ENCODE results near the gene SNED1. TPM values are rescaled to one million over a fixed set of nuclear protein-coding genes. Genes with fewer than 3 reads are reported as not detected.

Gene SNED1
- polyA plus RNA-seq, 1 experiment = 3.9 TPM

GRCh38 chr2:241084856-241085444 is 86.5 kb downstream of the SNED1 start:
- ChIA-PET CTCF (interaction anchor here (0.6 kb wide), 1 partner anchor 574 kb away, joined by 3 read pairs; no protein-coding TSS in a partner anchor), POLR2A (no interaction called here)
- DNase-seq (ENCODE audit: low read depth) = no peak
- H3K4me3 ChIP-seq (ENCODE audit: low read depth, low read length) = no peak overlapping the region
- H3K27me3 ChIP-seq (ENCODE audit: control insufficient read depth, insufficient read depth, low read length) = no peaks in the 10 kb centered on the region
- TF ChIP-seq CTCF (IDR thresholded peaks at IDR 0.05; ENCODE audit: insufficient read depth, low read depth, low read length) = no peak
- peaks cover 16% of the 10 kb centered on the region for H3K36me3 ChIP-seq (ENCODE audit: control insufficient read depth, insufficient read depth, low read length)

GRCh38 chr2:241087420-241088268 is 89.2 kb downstream of the SNED1 start:
- TF ChIP-seq CTCF (IDR thresholded peaks at IDR 0.05; ENCODE audit: insufficient read depth, low read depth, low read length) = no peak
- no peak for DNase-seq (ENCODE audit: low read depth)
- Histone ChIP-seq H3K36me3 (ENCODE audit: control insufficient read depth, insufficient read depth, low read length) (peaks cover 25% of the 10 kb centered on the region), H3K4me3 (ENCODE audit: low read depth, low read length) (no peak overlapping the region), H3K27me3 (ENCODE audit: control insufficient read depth, insufficient read depth, low read length) (no peaks in the 10 kb centered on the region)
- CTCF ChIA-PET = interaction anchor here (1.0 to 3.2 kb wide), 2 partner anchors 9 to 10 kb away, joined by 4 to 20 read pairs; no protein-coding TSS in a partner anchor
- POLR2A ChIA-PET = no interaction called here

GRCh38 chr2:241088376-241088775 is 90.0 kb downstream of the SNED1 start:
- H3K27me3 ChIP-seq (ENCODE audit: control insufficient read depth, insufficient read depth, low read length) = no peaks in the 10 kb centered on the region
- ChIA-PET CTCF (interaction anchor here (3.2 kb wide), 1 partner anchor 10 kb away, joined by 20 read pairs; no protein-coding TSS in a partner anchor), POLR2A (no interaction called here)
- no peak for DNase-seq (ENCODE audit: low read depth)
- H3K36me3 ChIP-seq (ENCODE audit: control insufficient read depth, insufficient read depth, low read length) = peaks cover 27% of the 10 kb centered on the region
- no peak for TF ChIP-seq CTCF (IDR thresholded peaks at IDR 0.05; ENCODE audit: insufficient read depth, low read depth, low read length)
- no peak overlapping the region for H3K4me3 ChIP-seq (ENCODE audit: low read depth, low read length)

GRCh38 chr2:241088791-241089732 is 90.6 kb downstream of the SNED1 start:
- no peaks in the 10 kb centered on the region for H3K27me3 ChIP-seq (ENCODE audit: control insufficient read depth, insufficient read depth, low read length)
- H3K36me3 ChIP-seq (ENCODE audit: control insufficient read depth, insufficient read depth, low read length) = peaks cover 28% of the 10 kb centered on the region
- H3K4me3 ChIP-seq (ENCODE audit: low read depth, low read length) = no peak overlapping the region
- CTCF ChIA-PET = interaction anchor here (3.2 kb wide), 1 partner anchor 11 kb away, joined by 20 read pairs; no protein-coding TSS in a partner anchor
- DNase-seq (ENCODE audit: low read depth) = no peak
- POLR2A ChIA-PET = no interaction called here
- no peak for TF ChIP-seq CTCF (IDR thresholded peaks at IDR 0.05; ENCODE audit: insufficient read depth, low read depth, low read length)

Measured in BJ (cell line).